SK-N-SH treated with all-trans-retinoic acid at 6 μM for 48 hours (cell line): ENCODE data around the gene M1AP.

Experiments used
- ATAC-seq: fragments of 200-7000 bp; cut with Tn5 transposase; 3 replicates; pipeline ENCODE4 v1.9.1; 2020; ENCODE audit warnings: mild to moderate bottlenecking, moderate library complexity
- BACH2 ChIP-seq: fragments of 250-450 bp; sonication (Bioruptor Pico); IDR thresholded peaks from 2 replicates; pipeline ENCODE4 v1.9.0; 2021; ENCODE audit warnings: mild to moderate bottlenecking, borderline replicate concordance
- ESRRG ChIP-seq: fragments of 250-450 bp; sonication (Bioruptor Pico); IDR thresholded peaks from 2 replicates; pipeline ENCODE4 v1.6.1; 2021; ENCODE audit warnings: mild to moderate bottlenecking
- ISL1 ChIP-seq: fragments of 250-450 bp; sonication (Bioruptor Pico); IDR thresholded peaks from 2 replicates; pipeline ENCODE4 v2.1.2; 2022; ENCODE audit warnings: mild to moderate bottlenecking, moderate library complexity
- PPARA ChIP-seq: fragments of 250-450 bp; sonication (Bioruptor Pico); IDR thresholded peaks from 2 replicates; pipeline ENCODE4 v1.5.0; 2020; ENCODE audit warnings: mild to moderate bottlenecking, borderline replicate concordance
- RARB ChIP-seq: fragments of 250-450 bp; sonication (Bioruptor Pico); IDR thresholded peaks from 2 replicates; pipeline ENCODE4 v1.8.0; 2021; ENCODE audit warnings: mild to moderate bottlenecking, moderate library complexity
- SNAI2 ChIP-seq: fragments of 250-450 bp; sonication (Bioruptor Pico); IDR thresholded peaks from 2 replicates; pipeline ENCODE4 v1.5.0; 2020; ENCODE audit warnings: mild to moderate bottlenecking, moderate library complexity
- TCF4 ChIP-seq: fragments of 250-450 bp; sonication (Bioruptor Pico); IDR thresholded peaks from 2 replicates; pipeline ENCODE4 v1.8.0; 2021; ENCODE audit warnings: mild to moderate bottlenecking, moderate library complexity, borderline replicate concordance
- TOX ChIP-seq: fragments of 250-450 bp; sonication (Bioruptor Pico); IDR thresholded peaks from 2 replicates; pipeline ENCODE4 v1.8.0; 2021; ENCODE audit warnings: mild to moderate bottlenecking, moderate library complexity, borderline replicate concordance
- ZC3H10 ChIP-seq: fragments of 250-450 bp; sonication (Bioruptor Pico); IDR thresholded peaks from 2 replicates; pipeline ENCODE4 v1.5.1; 2021; ENCODE audit warnings: mild to moderate bottlenecking, moderate library complexity
- ZFP30 ChIP-seq: fragments of 450-650 bp; formaldehyde crosslinking; IDR thresholded peaks from 2 replicates; pipeline ENCODE4 v1.5.0; 2022; ENCODE audit warnings: mild to moderate bottlenecking, moderate library complexity
- ZNF565 ChIP-seq: fragments of 450-650 bp; formaldehyde crosslinking; conservative IDR thresholded peaks from 2 replicates; pipeline ENCODE4 v1.5.0; 2020; ENCODE audit warnings: low read depth, mild to moderate bottlenecking, moderate library complexity
- ZNF70 ChIP-seq: fragments of 450-650 bp; formaldehyde crosslinking; IDR thresholded peaks from 2 replicates; pipeline ENCODE4 v1.5.0; 2020; ENCODE audit warnings: mild to moderate bottlenecking, moderate library complexity
- ZNF8 ChIP-seq: fragments of 450-650 bp; formaldehyde crosslinking; IDR thresholded peaks from 2 replicates; pipeline ENCODE4 v1.5.0; 2020; ENCODE audit warnings: mild to moderate bottlenecking, moderate library complexity
- TF ChIP-seq, protein P1 (sequence below): fragments of 250-450 bp; sonication (Bioruptor Pico); IDR thresholded peaks from 2 replicates; pipeline ENCODE4 v1.5.1; 2020; ENCODE audit warnings: low read depth, mild to moderate bottlenecking, moderate library complexity
- TF ChIP-seq, protein P2 (sequence below): fragments of 250-450 bp; sonication (Bioruptor Pico); IDR thresholded peaks from 2 replicates; pipeline ENCODE4 v1.5.1; 2021; ENCODE audit warnings: mild to moderate bottlenecking, moderate library complexity
- TF ChIP-seq, protein P3 (sequence below): fragments of 250-450 bp; sonication (Bioruptor Pico); IDR thresholded peaks from 2 replicates; pipeline ENCODE4 v1.8.0; 2021; ENCODE audit warnings: low read depth, mild to moderate bottlenecking, moderate library complexity, borderline replicate concordance

M1AP gene

DNA sequence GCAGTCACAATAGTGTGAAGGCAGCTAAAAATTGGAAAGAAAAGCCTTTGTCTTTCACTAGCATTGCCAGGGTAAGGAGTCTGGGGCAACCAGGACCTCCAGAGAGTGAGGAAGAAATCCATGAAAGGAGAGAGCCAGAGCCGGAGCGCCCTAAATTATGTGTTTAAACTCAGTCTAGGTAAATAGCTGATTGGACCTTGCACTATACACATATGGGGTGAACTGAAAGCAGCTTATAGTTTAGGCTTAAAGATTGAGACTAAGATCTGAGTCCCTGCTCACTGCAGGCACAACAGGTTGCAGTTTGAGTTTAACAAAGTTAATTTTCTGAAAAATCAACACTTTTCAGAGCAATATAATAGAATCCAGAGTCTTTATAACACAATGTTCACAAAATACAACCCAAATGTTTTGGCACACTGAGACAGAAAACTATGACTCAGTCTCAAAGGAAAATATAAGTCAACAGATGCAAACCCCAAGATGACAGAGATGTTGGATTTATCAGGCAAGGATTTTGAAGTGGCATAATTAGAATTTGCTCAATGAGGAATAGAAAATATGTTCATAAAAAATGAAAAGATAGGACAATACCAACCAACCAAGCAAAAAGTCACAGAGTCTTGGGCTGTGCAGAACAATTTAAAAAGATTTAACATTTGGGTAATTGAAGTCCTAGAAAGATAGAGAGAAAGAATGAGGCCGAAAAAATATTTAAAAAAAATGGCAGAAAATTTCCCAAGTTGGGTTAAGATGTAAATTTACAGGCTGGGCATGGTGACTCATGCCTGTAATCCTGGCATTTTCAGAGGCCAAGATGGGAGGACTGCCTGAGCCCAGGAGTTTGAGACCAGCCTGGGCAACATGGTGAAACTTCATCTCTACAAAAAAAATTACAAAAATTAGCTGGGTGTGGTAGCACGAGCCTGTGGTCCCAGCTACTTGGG lies 54.0 kb downstream of the M1AP start (continued):
- TF ChIP-seq ZFP30 (CRISPR knock-in tag) = no peak
- TF ChIP-seq, all 23 proteins: peak for 0

DNA sequence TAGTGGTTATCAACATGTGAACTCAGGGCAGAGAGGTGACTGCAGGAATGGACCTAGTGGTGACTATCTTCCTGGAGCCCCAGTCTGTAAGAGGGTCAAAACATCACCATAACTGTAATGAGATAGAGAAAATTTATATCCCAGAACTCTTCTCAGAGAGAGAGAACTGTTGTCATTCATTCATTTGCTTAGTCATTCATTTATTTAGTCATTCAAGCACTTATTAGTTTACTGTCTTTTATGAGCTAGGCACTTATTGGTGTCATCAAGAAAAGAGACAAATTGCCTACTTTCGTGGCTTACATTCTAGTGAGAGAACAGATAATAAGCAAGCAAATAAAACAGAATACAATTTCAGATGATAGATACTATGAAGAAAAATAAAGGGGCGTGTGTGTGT lies 59.5 kb downstream of the M1AP start:
- no peak for ATAC-seq
- TF ChIP-seq, protein P1, sequence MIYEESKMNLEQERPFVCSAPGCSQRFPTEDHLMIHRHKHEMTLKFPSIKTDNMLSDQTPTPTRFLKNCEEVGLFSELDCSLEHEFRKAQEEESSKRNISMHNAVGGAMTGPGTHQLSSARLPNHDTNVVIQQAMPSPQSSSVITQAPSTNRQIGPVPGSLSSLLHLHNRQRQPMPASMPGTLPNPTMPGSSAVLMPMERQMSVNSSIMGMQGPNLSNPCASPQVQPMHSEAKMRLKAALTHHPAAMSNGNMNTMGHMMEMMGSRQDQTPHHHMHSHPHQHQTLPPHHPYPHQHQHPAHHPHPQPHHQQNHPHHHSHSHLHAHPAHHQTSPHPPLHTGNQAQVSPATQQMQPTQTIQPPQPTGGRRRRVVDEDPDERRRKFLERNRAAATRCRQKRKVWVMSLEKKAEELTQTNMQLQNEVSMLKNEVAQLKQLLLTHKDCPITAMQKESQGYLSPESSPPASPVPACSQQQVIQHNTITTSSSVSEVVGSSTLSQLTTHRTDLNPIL (CRISPR knock-in tag) = no peak
- TF ChIP-seq, protein P2, sequence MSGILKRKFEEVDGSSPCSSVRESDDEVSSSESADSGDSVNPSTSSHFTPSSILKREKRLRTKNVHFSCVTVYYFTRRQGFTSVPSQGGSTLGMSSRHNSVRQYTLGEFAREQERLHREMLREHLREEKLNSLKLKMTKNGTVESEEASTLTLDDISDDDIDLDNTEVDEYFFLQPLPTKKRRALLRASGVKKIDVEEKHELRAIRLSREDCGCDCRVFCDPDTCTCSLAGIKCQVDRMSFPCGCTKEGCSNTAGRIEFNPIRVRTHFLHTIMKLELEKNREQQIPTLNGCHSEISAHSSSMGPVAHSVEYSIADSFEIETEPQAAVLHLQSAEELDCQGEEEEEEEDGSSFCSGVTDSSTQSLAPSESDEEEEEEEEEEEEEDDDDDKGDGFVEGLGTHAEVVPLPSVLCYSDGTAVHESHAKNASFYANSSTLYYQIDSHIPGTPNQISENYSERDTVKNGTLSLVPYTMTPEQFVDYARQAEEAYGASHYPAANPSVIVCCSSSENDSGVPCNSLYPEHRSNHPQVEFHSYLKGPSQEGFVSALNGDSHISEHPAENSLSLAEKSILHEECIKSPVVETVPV (CRISPR knock-in tag) = no peak
- TF ChIP-seq, protein P3, sequence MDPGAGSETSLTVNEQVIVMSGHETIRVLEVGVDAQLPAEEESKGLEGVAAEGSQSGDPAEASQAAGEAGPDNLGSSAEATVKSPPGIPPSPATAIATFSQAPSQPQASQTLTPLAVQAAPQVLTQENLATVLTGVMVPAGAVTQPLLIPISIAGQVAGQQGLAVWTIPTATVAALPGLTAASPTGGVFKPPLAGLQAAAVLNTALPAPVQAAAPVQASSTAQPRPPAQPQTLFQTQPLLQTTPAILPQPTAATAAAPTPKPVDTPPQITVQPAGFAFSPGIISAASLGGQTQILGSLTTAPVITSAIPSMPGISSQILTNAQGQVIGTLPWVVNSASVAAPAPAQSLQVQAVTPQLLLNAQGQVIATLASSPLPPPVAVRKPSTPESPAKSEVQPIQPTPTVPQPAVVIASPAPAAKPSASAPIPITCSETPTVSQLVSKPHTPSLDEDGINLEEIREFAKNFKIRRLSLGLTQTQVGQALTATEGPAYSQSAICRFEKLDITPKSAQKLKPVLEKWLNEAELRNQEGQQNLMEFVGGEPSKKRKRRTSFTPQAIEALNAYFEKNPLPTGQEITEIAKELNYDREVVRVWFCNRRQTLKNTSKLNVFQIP = no peak
- TF ChIP-seq ZFP30 (CRISPR knock-in tag) = no peak
- TF ChIP-seq RARB (CRISPR knock-in tag) = no peak
- TF ChIP-seq ZNF565 = no peak

DNA sequence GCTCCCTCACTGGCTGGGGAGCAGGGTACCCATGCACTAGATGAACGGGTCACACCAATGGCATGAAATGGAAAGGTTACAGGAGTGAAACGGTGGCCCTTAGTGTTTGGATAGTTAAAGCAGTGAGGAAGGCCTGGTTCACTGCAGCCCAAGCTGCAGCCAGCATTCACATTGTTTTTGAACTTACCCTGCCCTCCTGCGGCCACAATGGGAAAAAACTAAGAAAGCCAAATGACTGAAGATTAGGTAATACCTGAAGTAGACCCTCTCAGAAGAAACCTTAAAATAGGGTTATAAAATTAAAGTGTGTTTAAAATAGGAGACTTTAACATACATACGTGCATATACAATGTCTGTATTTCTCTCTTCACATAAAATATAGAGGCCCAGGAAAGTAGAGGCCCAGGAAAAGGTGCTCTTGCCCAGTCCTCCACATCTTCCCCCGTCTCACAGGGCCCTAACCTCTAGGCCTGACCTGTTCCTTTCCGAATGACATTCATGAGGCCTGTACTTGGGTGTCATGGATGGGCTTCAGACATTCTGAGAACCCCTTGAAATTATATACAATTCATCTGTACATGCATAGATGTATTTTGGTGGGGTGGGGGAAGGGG lies 60.4 kb downstream of the M1AP start:
- TF ChIP-seq TOX (no peak), PPARA (CRISPR knock-in tag) (no peak)
- peak; percentile 85 for ATAC-seq

DNA sequence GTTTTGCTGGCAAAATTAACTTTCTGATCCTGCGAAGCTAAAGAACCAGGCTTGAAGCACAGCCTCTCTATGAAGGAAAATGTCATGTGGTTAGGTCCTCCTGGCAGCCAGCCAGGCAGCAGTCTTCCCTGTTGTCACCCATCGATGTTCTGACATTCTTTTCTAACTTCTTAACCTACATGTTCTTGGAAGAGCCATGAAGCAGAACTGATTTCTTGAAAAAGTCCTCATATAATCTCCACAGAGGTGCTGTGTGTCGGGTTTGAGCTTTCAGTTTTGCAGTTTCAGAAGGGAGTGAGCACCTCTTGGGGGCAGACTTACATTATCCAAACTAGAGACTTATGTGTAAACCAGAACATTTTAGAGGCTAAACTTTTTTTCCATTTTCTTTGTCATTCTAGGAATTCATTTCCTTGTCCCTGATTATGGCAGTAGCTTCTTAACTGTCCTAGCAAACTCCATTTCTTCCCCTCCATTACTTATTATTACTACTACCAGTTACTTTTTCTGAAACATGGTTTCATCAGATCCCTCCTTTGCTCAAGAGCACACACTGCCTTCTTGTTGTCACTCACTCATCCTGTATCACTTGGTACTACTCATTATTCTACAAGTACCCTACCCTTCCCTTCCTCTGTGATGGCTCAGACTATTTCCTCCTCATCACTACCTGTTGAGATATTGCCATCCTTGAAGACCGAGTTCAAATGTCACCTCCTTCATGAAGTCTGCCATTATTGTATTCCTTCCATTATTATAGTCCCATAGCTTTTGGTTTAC lies 62.5 kb downstream of the M1AP start:
- ATAC-seq = no peak
- TF ChIP-seq TOX (no peak), ZNF565 (no peak), SNAI2 (no peak), TCF4 (CRISPR knock-in tag) (no peak), ZNF70 (no peak), ESRRG (CRISPR knock-in tag) (no peak), RARB (CRISPR knock-in tag) (no peak), PPARA (CRISPR knock-in tag) (no peak), ZNF8 (CRISPR knock-in tag) (no peak), ZC3H10 (CRISPR knock-in tag) (no peak), BACH2 (CRISPR knock-in tag) (no peak), ISL1 (CRISPR knock-in tag) (no peak)
- TF ChIP-seq, protein P3 = no peak
- TF ChIP-seq, protein P1 (CRISPR knock-in tag) = no peak
